Jurkat, Clone E6-1 (cell line): ENCODE data around the gene PRSS50.

Source experiments
- DNase-seq: peaks from one replicate; pipeline ENCODE4 v3.0.0-alpha.2; 2011; ENCODE audit warnings: low read depth, low spot score
- H3K4me3 ChIP-seq: 2 replicates; pipeline ENCODE4 v1.5.1; 2011; ENCODE audit warnings: mild to moderate bottlenecking, low read length, control low read depth, moderate library complexity

The PRSS50 gene

DNA sequence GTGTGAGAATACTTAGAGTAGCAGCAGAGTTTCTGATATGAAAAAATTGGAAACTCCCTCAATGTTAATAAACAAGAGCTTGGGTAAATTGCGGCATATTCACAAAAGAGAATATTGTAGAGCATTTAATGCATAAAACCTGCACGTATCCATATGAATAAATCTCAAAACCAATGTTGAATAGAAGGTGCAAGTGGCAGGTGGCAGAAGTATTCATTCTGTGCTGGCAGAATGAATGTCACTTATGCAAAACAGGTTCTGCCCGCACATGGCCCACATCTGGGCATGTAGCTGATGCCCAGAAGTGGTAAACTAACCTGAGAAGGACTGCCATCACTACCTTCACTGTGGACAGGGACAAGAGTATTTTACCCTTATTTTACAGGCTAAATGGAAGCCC, 14.1 kb upstream of the PRSS50 start:
- no peak overlapping the region for H3K4me3 ChIP-seq
- DNase-seq: no peak

GRCh38 chr3:46730819-46731218, 13.2 kb upstream of the PRSS50 start:
- H3K4me3 ChIP-seq: no peak overlapping the region
- DNase-seq: no peak

DNA sequence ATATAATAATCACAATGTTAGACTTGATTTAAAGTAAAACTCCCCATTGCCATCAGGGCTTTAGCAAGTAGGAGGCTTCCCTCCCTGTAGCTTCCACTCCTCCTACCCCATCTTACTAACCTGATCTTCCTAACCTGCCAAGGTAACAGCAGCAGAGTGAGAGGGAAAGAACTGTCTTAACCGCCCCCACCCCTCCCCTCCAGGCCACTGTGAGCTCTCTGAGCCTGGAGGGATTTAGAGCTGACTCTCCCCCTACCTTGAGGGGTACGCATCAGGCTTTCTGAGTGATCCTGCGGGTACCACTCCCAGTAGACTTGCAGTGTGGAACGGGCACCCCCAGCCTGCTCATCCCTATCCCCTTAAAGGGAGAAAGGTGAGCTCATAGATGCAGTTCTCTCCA, 11.4 kb upstream of the PRSS50 start:
- no peak overlapping the region for H3K4me3 ChIP-seq
- DNase-seq: no peak

DNA sequence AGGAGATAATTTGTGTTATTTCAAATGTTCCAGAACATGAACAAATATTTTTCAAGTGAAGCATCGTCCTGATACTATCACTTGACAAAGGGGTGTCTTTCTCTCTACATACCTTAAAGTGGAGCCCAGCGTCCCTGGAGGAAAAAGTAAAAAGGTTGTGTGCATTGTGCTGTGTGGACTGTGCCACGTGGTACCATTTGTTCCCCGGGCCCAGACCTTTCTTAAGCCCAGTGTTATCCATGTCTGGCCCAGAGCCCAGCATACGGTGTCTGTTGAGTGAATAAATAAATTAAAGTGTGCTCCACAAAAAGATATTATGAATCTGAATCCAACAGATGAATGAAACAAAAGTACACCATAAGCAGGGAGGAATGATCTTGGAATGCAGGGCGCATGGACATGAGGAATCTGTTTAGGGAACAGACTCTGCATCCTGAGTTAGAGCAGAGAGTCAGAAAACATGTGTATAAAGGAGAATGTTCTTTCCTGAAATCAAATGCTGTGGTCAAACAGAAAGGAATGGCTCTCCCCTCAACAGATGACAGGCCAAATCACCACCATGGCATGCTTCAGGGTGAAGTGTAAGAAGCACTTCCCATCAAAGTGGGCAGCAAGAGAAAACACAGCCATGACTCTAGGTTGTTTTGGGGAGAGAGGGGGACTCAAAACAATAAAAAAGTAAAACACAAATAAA, 8.1 kb upstream of the PRSS50 start:
- no peak for DNase-seq
- no peak overlapping the region for H3K4me3 ChIP-seq

DNA sequence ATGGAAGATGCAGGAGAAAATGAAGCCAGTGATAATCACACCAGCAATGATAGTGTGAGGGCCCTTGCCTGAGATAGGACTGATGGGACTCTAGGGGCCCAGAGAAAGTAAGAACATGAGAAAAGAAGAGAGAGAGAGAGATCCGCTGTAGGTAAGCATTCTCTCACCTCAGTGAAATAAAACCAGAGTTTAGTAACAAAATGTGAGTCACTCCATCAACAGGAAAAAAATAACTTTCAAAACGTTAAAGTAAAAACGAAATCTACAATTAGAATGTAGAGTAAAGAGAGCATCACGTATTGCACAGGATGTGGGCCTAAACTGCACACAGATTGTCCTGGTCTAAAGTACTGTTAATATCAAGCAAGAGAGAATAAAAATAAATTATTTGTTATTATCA, 6.8 kb upstream of the PRSS50 start:
- H3K4me3 ChIP-seq: no peak overlapping the region
- DNase-seq: no peak

DNA sequence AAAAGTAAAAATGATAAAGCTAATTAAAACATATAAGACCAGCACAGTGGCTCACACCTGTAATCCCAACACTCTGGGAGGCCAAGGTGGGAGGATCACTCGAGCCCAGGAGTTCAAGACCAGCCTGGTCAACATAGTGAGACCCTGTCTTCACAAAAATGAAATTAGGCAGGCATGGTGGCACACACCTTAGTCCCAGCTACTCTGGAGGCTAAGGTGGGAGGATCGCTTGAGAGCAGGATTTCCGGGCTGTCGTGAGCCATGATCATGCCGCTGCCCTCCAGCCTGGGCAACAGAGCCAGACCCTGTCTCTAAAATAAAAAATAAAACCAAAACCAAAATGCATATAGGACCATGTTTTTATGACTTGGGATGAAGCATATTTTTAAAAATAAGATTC, 4.8 kb upstream of the PRSS50 start:
- no peak for DNase-seq
- H3K4me3 ChIP-seq: no peak overlapping the region

- DNase-seq: no peak
- no peak overlapping the region for H3K4me3 ChIP-seq
These were observed 3.3 kb upstream of the PRSS50 start for GRCh38 chr3:46721009-46721408.

- DNase-seq: no peak
- H3K4me3 ChIP-seq: no peak overlapping the region
These were observed 2.1 kb upstream of the PRSS50 start for GRCh38 chr3:46719735-46720271.

- DNase-seq: no peak
- no peak overlapping the region for H3K4me3 ChIP-seq
These were observed 1.4 kb upstream of the PRSS50 start for GRCh38 chr3:46719044-46719565.

GRCh38 chr3:46716461-46717441, 918 bp downstream of the PRSS50 start:
- H3K4me3 ChIP-seq: no peak overlapping the region
- no peak for DNase-seq

GRCh38 chr3:46715507-46716175, 2.0 kb downstream of the PRSS50 start:
- DNase-seq: no peak

DNA sequence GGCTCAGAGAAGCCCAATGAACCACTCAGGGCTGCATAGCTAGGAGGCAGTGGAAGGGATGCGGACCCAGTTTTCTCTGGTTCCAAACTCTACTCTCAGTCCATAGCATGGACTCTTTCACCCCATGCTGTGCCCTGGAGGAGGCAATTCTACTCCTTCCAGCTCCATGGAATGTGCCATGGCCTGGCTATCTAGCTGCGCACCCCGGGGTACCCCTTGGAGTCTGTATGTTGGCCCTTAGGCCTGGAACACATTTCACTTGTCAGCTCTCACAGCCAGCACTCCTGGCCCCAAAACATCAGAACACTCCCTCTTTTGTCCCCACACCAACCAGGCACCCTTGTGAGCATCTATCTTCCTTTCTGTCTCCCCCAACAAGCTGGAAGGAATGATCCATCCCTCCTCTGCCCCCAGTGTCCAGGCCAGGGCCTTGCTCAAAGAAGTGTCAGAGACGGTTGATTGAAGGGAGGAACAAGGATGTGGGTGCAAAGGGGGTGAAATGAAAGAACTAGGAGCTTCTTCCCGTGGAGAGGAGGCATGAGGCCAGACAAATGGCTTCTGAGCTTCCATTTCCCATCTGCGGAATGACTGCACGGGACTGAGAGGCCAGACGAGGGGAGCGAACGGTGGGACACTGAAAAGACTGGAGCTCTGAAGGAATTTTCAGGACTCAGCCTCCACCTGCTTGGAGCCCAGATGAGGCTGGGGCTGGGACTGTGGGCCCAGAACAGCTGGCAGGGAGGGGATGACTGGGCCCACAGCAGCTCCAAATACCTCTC, 2.8 kb downstream of the PRSS50 start:
- no peak for DNase-seq
- H3K4me3 ChIP-seq: no peak overlapping the region

More at GRCh38 chr3:46715507-46716175, 2.0 kb downstream of the PRSS50 start:
- no peak overlapping the region for H3K4me3 ChIP-seq

GRCh38 chr3:46713898-46714552, 3.6 kb downstream of the PRSS50 start:
- no peak for DNase-seq
- no peak overlapping the region for H3K4me3 ChIP-seq

GRCh38 chr3:46713050-46713897, 4.4 kb downstream of the PRSS50 start:
- no peak for DNase-seq
- no peak overlapping the region for H3K4me3 ChIP-seq

- no peak overlapping the region for H3K4me3 ChIP-seq
- DNase-seq: no peak
These were observed 5.2 kb downstream of the PRSS50 start for GRCh38 chr3:46712191-46713049.

GRCh38 chr3:46711760-46712159, 5.9 kb downstream of the PRSS50 start:
- no peak overlapping the region for H3K4me3 ChIP-seq
- DNase-seq: no peak
